Measurements from ENCODE around the gene RRAS2. TPM values are rescaled to one million over a fixed set of nuclear protein-coding genes. Genes with fewer than 3 reads are reported as not detected.

The RRAS2 gene
- total RNA-seq, 5 donors from 2014 or later (not counting 1 experiment from before 2014, with no cell fraction given), result 17.9 to 30.2 (median 18.5) TPM

GRCh38 chr11:14320020-14320419 is 39.0 kb downstream of the RRAS2 start:
- H3K27me3 Mint-ChIP-seq, result no peaks in the 10 kb centered on the region
- H3K36me3 ChIP-seq (ENCODE audit: control insufficient read depth in 2 of 2, extremely low read depth in 1 of 2, insufficient read depth in 1 of 2, low read length in 1 of 2), result no peaks in the 10 kb centered on the region
- ChIA-PET CTCF (interaction anchor here (0.6 to 1.6 kb wide), 7 partner anchors 9 to 680 kb away, joined by 3 to 10 read pairs (median 4); no protein-coding TSS in a partner anchor), POLR2A (interaction anchor here (0.5 to 0.8 kb wide), 5 partner anchors 12 to 588 kb away, joined by 3 to 10 read pairs (median 4); no protein-coding TSS in a partner anchor)
- H3K4me1 Mint-ChIP-seq, result peaks cover 45 to 80% (median 54%) of the 10 kb centered on the region in 3 donors
- H3K9me3 ChIP-seq, result no peaks in the 10 kb centered on the region
- H3K4me1 ChIP-seq (ENCODE audit: control insufficient read depth in 1 of 2, extremely low read depth in 1 of 2, insufficient read depth in 2 of 2, low read length in 2 of 2), result peaks cover 7 to 25% of the 10 kb centered on the region in 2 experiments
- peak overlapping the region; percentile 0 to 42 (median 31) for H3K4me3 Mint-ChIP-seq
- ATAC-seq (replicated peaks in 1 of 4) (peak; percentile 75 to 95 (median 90)), DNase-seq (peak in 32 of 35 experiments; percentile 4 to 67 (median 36))
- peak overlapping the region; percentile 3 to 17 for H3K27ac Mint-ChIP-seq
- H3K9me3 Mint-ChIP-seq, result no peaks in the 10 kb centered on the region
- H3K4me3 ChIP-seq (ENCODE audit: control insufficient read depth in 1 of 2, extremely low read depth in 1 of 2, low read length in 1 of 2), result no peak overlapping the region
- H3K27me3 ChIP-seq (replicated peaks in 1 of 2; ENCODE audit: control insufficient read depth in 2 of 2, extremely low read depth in 1 of 2, insufficient read depth in 2 of 2, low read length in 1 of 2), result no peaks in the 10 kb centered on the region
- H3K36me3 Mint-ChIP-seq, result peaks cover 4% of the 10 kb centered on the region
- WGBS (ENCODE audit: insufficient coverage), result 0% methylated on average over 1 of the region's 3 CpGs
- H3K27ac ChIP-seq (ENCODE audit: low read length), result no peak overlapping the region

- Mint-ChIP-seq H3K9me3 (no peaks in the 10 kb centered on the region), H3K27me3 (no peaks in the 10 kb centered on the region), H3K4me1 (peaks cover 47 to 79% (median 63%) of the 10 kb centered on the region in 3 donors), H3K36me3 (peaks cover 4% of the 10 kb centered on the region), H3K4me3 (no peak overlapping the region), H3K27ac (no peak overlapping the region)
- POLR2A ChIA-PET, result no interaction called here
- H3K36me3 ChIP-seq (ENCODE audit: control insufficient read depth in 2 of 2, extremely low read depth in 1 of 2, insufficient read depth in 1 of 2, low read length in 1 of 2), result no peaks in the 10 kb centered on the region
- no CpG with 5 or more reads among the region's 1 CpG for WGBS (ENCODE audit: insufficient coverage)
- ATAC-seq (replicated peaks in 1 of 4) (no peak), DNase-seq (no peak)
- H3K4me1 ChIP-seq (ENCODE audit: control insufficient read depth in 1 of 2, extremely low read depth in 1 of 2, insufficient read depth in 2 of 2, low read length in 2 of 2), result peaks cover 7 to 26% of the 10 kb centered on the region in 2 experiments
- no peak overlapping the region for H3K27ac ChIP-seq (ENCODE audit: low read length)
- CTCF ChIA-PET, result interaction anchor here in 1 of 2 donors (1.1 to 1.5 kb wide), 2 partner anchors 10 to 94 kb away, joined by 3 to 7 read pairs; no protein-coding TSS in a partner anchor
- H3K27me3 ChIP-seq (replicated peaks in 1 of 2; ENCODE audit: control insufficient read depth in 2 of 2, extremely low read depth in 1 of 2, insufficient read depth in 2 of 2, low read length in 1 of 2), result no peaks in the 10 kb centered on the region
- no peaks in the 10 kb centered on the region for H3K9me3 ChIP-seq
- no peak overlapping the region for H3K4me3 ChIP-seq (ENCODE audit: control insufficient read depth in 1 of 2, extremely low read depth in 1 of 2, low read length in 1 of 2)
Observed at GRCh38 chr11:14318581-14318981, 40.4 kb downstream of the RRAS2 start.

- no CpG with 5 or more reads among the region's 7 CpGs for WGBS (ENCODE audit: insufficient coverage)
- H3K27ac Mint-ChIP-seq, result no peak overlapping the region
Observed at GRCh38 chr11:14317659-14318325, 41.2 kb downstream of the RRAS2 start.

GRCh38 chr11:14315130-14315529 is 43.9 kb downstream of the RRAS2 start:
- WGBS (ENCODE audit: insufficient coverage), result no CpG with 5 or more reads among the region's 2 CpGs
- DNase-seq (no peak), ATAC-seq (replicated peaks in 1 of 4) (no peak)
- Histone ChIP-seq H3K4me3 (ENCODE audit: control insufficient read depth in 1 of 2, extremely low read depth in 1 of 2, low read length in 1 of 2) (no peak overlapping the region), H3K9me3 (no peaks in the 10 kb centered on the region), H3K27me3 (replicated peaks in 1 of 2; ENCODE audit: control insufficient read depth in 2 of 2, extremely low read depth in 1 of 2, insufficient read depth in 2 of 2, low read length in 1 of 2) (no peaks in the 10 kb centered on the region), H3K36me3 (ENCODE audit: control insufficient read depth in 2 of 2, extremely low read depth in 1 of 2, insufficient read depth in 1 of 2, low read length in 1 of 2) (no peaks in the 10 kb centered on the region), H3K27ac (ENCODE audit: low read length) (no peak overlapping the region), H3K4me1 (ENCODE audit: control insufficient read depth in 1 of 2, extremely low read depth in 1 of 2, insufficient read depth in 2 of 2, low read length in 2 of 2) (peaks cover 3 to 25% of the 10 kb centered on the region in 2 experiments)
- Mint-ChIP-seq H3K4me3 (no peak overlapping the region), H3K27ac (no peak overlapping the region), H3K4me1 (peaks cover 39 to 66% (median 41%) of the 10 kb centered on the region in 3 donors), H3K9me3 (no peaks in the 10 kb centered on the region), H3K27me3 (no peaks in the 10 kb centered on the region), H3K36me3 (peaks cover 4% of the 10 kb centered on the region)
- ChIA-PET CTCF (interaction anchor here (0.6 to 1.1 kb wide), 4 partner anchors 15 to 149 kb away, joined by 3 to 5 read pairs (median 4); no protein-coding TSS in a partner anchor), POLR2A (no interaction called here)

More at GRCh38 chr11:14317659-14318325, 41.2 kb downstream of the RRAS2 start:
- no peaks in the 10 kb centered on the region for H3K36me3 ChIP-seq (ENCODE audit: control insufficient read depth in 2 of 2, extremely low read depth in 1 of 2, insufficient read depth in 1 of 2, low read length in 1 of 2)
- no peak overlapping the region for H3K27ac ChIP-seq (ENCODE audit: low read length)
- Mint-ChIP-seq H3K36me3 (peaks cover 4% of the 10 kb centered on the region), H3K4me3 (no peak overlapping the region), H3K4me1 (peaks cover 54 to 79% (median 61%) of the 10 kb centered on the region in 3 donors), H3K9me3 (no peaks in the 10 kb centered on the region), H3K27me3 (no peaks in the 10 kb centered on the region)
- ChIA-PET CTCF (interaction anchor here in 1 of 2 donors (1.0 to 1.5 kb wide), 2 partner anchors 10 to 13 kb away, joined by 3 to 7 read pairs; no protein-coding TSS in a partner anchor), POLR2A (no interaction called here)
- H3K4me3 ChIP-seq (ENCODE audit: control insufficient read depth in 1 of 2, extremely low read depth in 1 of 2, low read length in 1 of 2), result no peak overlapping the region
- peaks cover 7 to 28% of the 10 kb centered on the region in 2 experiments for H3K4me1 ChIP-seq (ENCODE audit: control insufficient read depth in 1 of 2, extremely low read depth in 1 of 2, insufficient read depth in 2 of 2, low read length in 2 of 2)
- no peak for DNase-seq
- no peaks in the 10 kb centered on the region for H3K9me3 ChIP-seq
- no peak for ATAC-seq (replicated peaks in 1 of 4)
- H3K27me3 ChIP-seq (replicated peaks in 1 of 2; ENCODE audit: control insufficient read depth in 2 of 2, extremely low read depth in 1 of 2, insufficient read depth in 2 of 2, low read length in 1 of 2), result no peaks in the 10 kb centered on the region

- ChIA-PET POLR2A (interaction anchor here in 1 of 2 donors (0.6 kb wide), 1 partner anchor 20 kb away, joined by 4 read pairs; no protein-coding TSS in a partner anchor), CTCF (interaction anchor here in 1 of 2 donors (0.6 kb wide), 1 partner anchor 897 kb away, joined by 4 read pairs; no protein-coding TSS in a partner anchor)
- Histone ChIP-seq H3K9me3 (no peaks in the 10 kb centered on the region), H3K27ac (ENCODE audit: low read length) (no peak overlapping the region), H3K4me3 (ENCODE audit: control insufficient read depth in 1 of 2, extremely low read depth in 1 of 2, low read length in 1 of 2) (no peak overlapping the region), H3K36me3 (ENCODE audit: control insufficient read depth in 2 of 2, extremely low read depth in 1 of 2, insufficient read depth in 1 of 2, low read length in 1 of 2) (no peaks in the 10 kb centered on the region), H3K4me1 (ENCODE audit: control insufficient read depth in 1 of 2, extremely low read depth in 1 of 2, insufficient read depth in 2 of 2, low read length in 2 of 2) (peaks cover 0 to 20% of the 10 kb centered on the region in 2 experiments), H3K27me3 (replicated peaks in 1 of 2; ENCODE audit: control insufficient read depth in 2 of 2, extremely low read depth in 1 of 2, insufficient read depth in 2 of 2, low read length in 1 of 2) (no peaks in the 10 kb centered on the region)
- H3K27ac Mint-ChIP-seq, result peak overlapping the region in 1 of 2 donors; percentile 33
- WGBS (ENCODE audit: insufficient coverage), result no CpG with 5 or more reads among the region's 2 CpGs
- DNase-seq (no peak), ATAC-seq (replicated peaks in 1 of 4) (no peak)
- H3K9me3 Mint-ChIP-seq, result no peaks in the 10 kb centered on the region
- H3K4me1 Mint-ChIP-seq, result peaks cover 30 to 58% (median 34%) of the 10 kb centered on the region in 3 donors
- H3K36me3 Mint-ChIP-seq, result peaks cover 4% of the 10 kb centered on the region
- no peaks in the 10 kb centered on the region for H3K27me3 Mint-ChIP-seq
- no peak overlapping the region for H3K4me3 Mint-ChIP-seq
Observed at GRCh38 chr11:14314127-14314526, 44.9 kb downstream of the RRAS2 start.

- DNase-seq (no peak), ATAC-seq (replicated peaks in 1 of 4) (peak in 3 of 4 experiments; percentile 20 to 43 (median 34))
- Histone ChIP-seq H3K36me3 (ENCODE audit: control insufficient read depth in 2 of 2, extremely low read depth in 1 of 2, insufficient read depth in 1 of 2, low read length in 1 of 2) (no peaks in the 10 kb centered on the region), H3K9me3 (no peaks in the 10 kb centered on the region), H3K27me3 (replicated peaks in 1 of 2; ENCODE audit: control insufficient read depth in 2 of 2, extremely low read depth in 1 of 2, insufficient read depth in 2 of 2, low read length in 1 of 2) (no peaks in the 10 kb centered on the region), H3K4me1 (ENCODE audit: control insufficient read depth in 1 of 2, extremely low read depth in 1 of 2, insufficient read depth in 2 of 2, low read length in 2 of 2) (peaks cover 0 to 10% of the 10 kb centered on the region in 2 experiments), H3K4me3 (ENCODE audit: control insufficient read depth in 1 of 2, extremely low read depth in 1 of 2, low read length in 1 of 2) (no peak overlapping the region), H3K27ac (ENCODE audit: low read length) (no peak overlapping the region)
- H3K36me3 Mint-ChIP-seq, result peaks cover 4% of the 10 kb centered on the region
- H3K27me3 Mint-ChIP-seq, result no peaks in the 10 kb centered on the region
- H3K4me3 Mint-ChIP-seq, result no peak overlapping the region
- CTCF ChIA-PET, result interaction anchor here in 1 of 2 donors (1.1 to 2.2 kb wide), 3 partner anchors 10 to 142 kb away, joined by 3 to 12 read pairs (median 3); no protein-coding TSS in a partner anchor
- H3K4me1 Mint-ChIP-seq, result peaks cover 25 to 48% (median 29%) of the 10 kb centered on the region in 3 donors
- H3K27ac Mint-ChIP-seq, result no peak overlapping the region
- H3K9me3 Mint-ChIP-seq, result no peaks in the 10 kb centered on the region
- no CpG with 5 or more reads among the region's 4 CpGs for WGBS (ENCODE audit: insufficient coverage)
- POLR2A ChIA-PET, result interaction anchor here (0.5 to 0.8 kb wide), 2 partner anchors 33 to 82 kb away, joined by 3 read pairs; no protein-coding TSS in a partner anchor
Observed at GRCh38 chr11:14312736-14313438, 46.1 kb downstream of the RRAS2 start.

Data from T-cell (primary cell).